ENCODE results near the gene ACTR8. TPM values are rescaled to one million over a fixed set of nuclear protein-coding genes. Genes with fewer than 3 reads are reported as not detected.

The ACTR8 gene
- total and polyA plus RNA-seq, 2 of the 13 experiments (the other 11 are each of a cell fraction or from before 2014, with no cell fraction given) = 15.5 to 29.0 TPM

GRCh38 chr3:53881691-53882593 lies at the start of gene ACTR8 (continued):
- TF ChIP-seq REPIN1 (CRISPR knock-in tag; IDR thresholded peaks at IDR 0.05; ENCODE audit: borderline replicate concordance, low read depth) = peak; percentile 93
- TF ChIP-seq, protein P1, sequence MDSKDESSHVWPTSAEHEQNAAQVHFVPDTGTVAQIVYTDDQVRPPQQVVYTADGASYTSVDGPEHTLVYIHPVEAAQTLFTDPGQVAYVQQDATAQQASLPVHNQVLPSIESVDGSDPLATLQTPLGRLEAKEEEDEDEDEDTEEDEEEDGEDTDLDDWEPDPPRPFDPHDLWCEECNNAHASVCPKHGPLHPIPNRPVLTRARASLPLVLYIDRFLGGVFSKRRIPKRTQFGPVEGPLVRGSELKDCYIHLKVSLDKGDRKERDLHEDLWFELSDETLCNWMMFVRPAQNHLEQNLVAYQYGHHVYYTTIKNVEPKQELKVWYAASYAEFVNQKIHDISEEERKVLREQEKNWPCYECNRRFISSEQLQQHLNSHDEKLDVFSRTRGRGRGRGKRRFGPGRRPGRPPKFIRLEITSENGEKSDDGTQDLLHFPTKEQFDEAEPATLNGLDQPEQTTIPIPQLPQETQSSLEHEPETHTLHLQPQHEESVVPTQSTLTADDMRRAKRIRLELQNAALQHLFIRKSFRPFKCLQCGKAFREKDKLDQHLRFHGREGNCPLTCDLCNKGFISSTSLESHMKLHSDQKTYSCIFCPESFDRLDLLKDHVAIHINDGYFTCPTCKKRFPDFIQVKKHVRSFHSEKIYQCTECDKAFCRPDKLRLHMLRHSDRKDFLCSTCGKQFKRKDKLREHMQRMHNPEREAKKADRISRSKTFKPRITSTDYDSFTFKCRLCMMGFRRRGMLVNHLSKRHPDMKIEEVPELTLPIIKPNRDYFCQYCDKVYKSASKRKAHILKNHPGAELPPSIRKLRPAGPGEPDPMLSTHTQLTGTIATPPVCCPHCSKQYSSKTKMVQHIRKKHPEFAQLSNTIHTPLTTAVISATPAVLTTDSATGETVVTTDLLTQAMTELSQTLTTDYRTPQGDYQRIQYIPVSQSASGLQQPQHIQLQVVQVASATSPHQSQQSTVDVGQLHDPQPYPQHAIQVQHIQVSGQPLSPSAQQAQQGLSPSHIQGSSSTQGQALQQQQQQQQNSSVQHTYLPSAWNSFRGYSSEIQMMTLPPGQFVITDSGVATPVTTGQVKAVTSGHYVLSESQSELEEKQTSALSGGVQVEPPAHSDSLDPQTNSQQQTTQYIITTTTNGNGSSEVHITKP (CRISPR knock-in tag; IDR thresholded peaks at IDR 0.05; ENCODE audit: low read depth) = peak; percentile 75
- TF ChIP-seq RORA (CRISPR knock-in tag; IDR thresholded peaks at IDR 0.05) = no peak
- no peak for TF ChIP-seq ZNF784 (CRISPR knock-in tag; IDR thresholded peaks at IDR 0.05; ENCODE audit: borderline replicate concordance)
- TF ChIP-seq, protein P2, sequence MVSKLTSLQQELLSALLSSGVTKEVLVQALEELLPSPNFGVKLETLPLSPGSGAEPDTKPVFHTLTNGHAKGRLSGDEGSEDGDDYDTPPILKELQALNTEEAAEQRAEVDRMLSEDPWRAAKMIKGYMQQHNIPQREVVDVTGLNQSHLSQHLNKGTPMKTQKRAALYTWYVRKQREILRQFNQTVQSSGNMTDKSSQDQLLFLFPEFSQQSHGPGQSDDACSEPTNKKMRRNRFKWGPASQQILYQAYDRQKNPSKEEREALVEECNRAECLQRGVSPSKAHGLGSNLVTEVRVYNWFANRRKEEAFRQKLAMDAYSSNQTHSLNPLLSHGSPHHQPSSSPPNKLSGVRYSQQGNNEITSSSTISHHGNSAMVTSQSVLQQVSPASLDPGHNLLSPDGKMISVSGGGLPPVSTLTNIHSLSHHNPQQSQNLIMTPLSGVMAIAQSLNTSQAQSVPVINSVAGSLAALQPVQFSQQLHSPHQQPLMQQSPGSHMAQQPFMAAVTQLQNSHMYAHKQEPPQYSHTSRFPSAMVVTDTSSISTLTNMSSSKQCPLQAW (CRISPR knock-in tag; IDR thresholded peaks at IDR 0.05) = peak; percentile 82
- TF ChIP-seq, protein P3, sequence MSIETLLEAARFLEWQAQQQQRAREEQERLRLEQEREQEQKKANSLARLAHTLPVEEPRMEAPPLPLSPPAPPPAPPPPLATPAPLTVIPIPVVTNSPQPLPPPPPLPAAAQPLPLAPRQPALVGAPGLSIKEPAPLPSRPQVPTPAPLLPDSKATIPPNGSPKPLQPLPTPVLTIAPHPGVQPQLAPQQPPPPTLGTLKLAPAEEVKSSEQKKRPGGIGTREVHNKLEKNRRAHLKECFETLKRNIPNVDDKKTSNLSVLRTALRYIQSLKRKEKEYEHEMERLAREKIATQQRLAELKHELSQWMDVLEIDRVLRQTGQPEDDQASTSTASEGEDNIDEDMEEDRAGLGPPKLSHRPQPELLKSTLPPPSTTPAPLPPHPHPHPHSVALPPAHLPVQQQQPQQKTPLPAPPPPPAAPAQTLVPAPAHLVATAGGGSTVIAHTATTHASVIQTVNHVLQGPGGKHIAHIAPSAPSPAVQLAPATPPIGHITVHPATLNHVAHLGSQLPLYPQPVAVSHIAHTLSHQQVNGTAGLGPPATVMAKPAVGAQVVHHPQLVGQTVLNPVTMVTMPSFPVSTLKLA (IDR thresholded peaks at IDR 0.05) = no peak
- TF ChIP-seq ZNF605 (CRISPR knock-in tag; IDR thresholded peaks at IDR 0.05) = peak; percentile 71
- peak; percentile 84 for TF ChIP-seq EED (CRISPR knock-in tag; IDR thresholded peaks at IDR 0.05)
- TF ChIP-seq ZNF761 (CRISPR knock-in tag; conservative IDR thresholded peaks at IDR 0.05) = no peak; the same call in 1 of the 2 replicates
- TF ChIP-seq ZNF569 (CRISPR knock-in tag; IDR thresholded peaks at IDR 0.05; ENCODE audit: borderline replicate concordance) = 0 out of 2 replicates have a peak, but pooled peaks have one; percentile 75
- no peak for TF ChIP-seq ZNF232 (CRISPR knock-in tag; IDR thresholded peaks at IDR 0.05; ENCODE audit: borderline replicate concordance)
- TF ChIP-seq SNAPC2 (CRISPR knock-in tag; IDR thresholded peaks at IDR 0.05) = peak; percentile 83
- no peak for TF ChIP-seq PTBP1 (IDR thresholded peaks at IDR 0.05; ENCODE audit: low read depth, low read length, poor library complexity, severe bottlenecking)
- TF ChIP-seq, protein P4, sequence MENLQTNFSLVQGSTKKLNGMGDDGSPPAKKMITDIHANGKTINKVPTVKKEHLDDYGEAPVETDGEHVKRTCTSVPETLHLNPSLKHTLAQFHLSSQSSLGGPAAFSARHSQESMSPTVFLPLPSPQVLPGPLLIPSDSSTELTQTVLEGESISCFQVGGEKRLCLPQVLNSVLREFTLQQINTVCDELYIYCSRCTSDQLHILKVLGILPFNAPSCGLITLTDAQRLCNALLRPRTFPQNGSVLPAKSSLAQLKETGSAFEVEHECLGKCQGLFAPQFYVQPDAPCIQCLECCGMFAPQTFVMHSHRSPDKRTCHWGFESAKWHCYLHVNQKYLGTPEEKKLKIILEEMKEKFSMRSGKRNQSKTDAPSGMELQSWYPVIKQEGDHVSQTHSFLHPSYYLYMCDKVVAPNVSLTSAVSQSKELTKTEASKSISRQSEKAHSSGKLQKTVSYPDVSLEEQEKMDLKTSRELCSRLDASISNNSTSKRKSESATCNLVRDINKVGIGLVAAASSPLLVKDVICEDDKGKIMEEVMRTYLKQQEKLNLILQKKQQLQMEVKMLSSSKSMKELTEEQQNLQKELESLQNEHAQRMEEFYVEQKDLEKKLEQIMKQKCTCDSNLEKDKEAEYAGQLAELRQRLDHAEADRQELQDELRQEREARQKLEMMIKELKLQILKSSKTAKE (CRISPR knock-in tag; IDR thresholded peaks at IDR 0.05; ENCODE audit: borderline replicate concordance) = no peak
- TF ChIP-seq ASH2L (IDR thresholded peaks at IDR 0.05; ENCODE audit: insufficient read length, low read depth, low read length) = peak; percentile 84
- TF ChIP-seq ESRRA (CRISPR knock-in tag; IDR thresholded peaks at IDR 0.05; ENCODE audit: low read depth) = peak; percentile 46; the same call in 1 of the 2 replicates

Measured in HepG2 (cell line).